SHP77 (cell line): ENCODE results near the gene MS4A15.
"Not testable (repeated sequence)": the region's sequence is repeated elsewhere in the genome, so short reads cannot be mapped to it uniquely, and the experiment has no call there.

Experiments
- DNase-seq, 2 experiments: peaks; one replicate each; lab custom pipeline; 2025; lab: John Stamatoyannopoulos, UW

Gene MS4A15

DNA sequence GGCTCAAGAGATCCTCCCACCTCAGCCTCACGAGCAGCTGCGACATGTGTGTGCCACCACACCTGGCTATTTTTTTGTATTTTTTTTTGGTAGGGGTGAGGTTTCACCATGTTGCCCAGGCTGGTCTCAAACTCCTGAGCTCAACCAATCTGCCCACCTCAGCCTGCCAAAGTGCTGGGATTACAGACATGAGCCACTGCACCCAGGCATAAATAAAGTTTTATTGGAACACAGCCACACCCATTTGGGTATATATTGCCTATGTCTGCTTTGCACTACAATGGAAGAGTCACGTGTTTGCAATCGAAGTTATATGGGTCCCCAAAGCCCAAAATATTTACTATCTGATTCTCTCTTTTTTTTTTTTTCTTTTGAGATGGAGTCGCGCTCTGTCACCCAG is 1.8 kb upstream of the MS4A15 start:
- DNase-seq = no peak

GRCh38 chr11:60757231-60757800 is 649 bp downstream of the MS4A15 start:
- no peak for DNase-seq

DNA sequence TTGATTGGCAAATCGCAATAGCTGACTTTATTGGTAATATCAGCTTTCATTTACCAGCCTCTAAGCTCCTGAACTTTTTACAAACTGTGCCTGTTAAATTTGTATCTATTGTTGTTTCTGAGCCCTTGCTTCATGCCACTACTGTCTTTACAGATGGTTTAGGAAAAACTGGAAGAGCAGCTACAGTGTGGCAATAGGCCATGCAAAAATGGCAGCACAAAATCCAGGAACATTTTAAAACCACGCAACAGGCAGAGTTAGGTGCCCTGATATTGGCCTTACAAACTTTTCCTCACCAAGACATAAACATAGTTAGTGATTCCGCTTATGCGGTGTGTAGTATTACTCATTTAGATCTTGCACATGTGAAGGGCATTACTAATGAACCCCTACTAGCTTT is 2.0 kb downstream of the MS4A15 start:
- DNase-seq = not testable (repeated sequence)

- not testable (repeated sequence) for DNase-seq
These were observed 3.0 kb downstream of the MS4A15 start for GRCh38 chr11:60759438-60760225.

- DNase-seq = no peak
These were observed 4.9 kb downstream of the MS4A15 start for GRCh38 chr11:60761436-60762190.

DNA sequence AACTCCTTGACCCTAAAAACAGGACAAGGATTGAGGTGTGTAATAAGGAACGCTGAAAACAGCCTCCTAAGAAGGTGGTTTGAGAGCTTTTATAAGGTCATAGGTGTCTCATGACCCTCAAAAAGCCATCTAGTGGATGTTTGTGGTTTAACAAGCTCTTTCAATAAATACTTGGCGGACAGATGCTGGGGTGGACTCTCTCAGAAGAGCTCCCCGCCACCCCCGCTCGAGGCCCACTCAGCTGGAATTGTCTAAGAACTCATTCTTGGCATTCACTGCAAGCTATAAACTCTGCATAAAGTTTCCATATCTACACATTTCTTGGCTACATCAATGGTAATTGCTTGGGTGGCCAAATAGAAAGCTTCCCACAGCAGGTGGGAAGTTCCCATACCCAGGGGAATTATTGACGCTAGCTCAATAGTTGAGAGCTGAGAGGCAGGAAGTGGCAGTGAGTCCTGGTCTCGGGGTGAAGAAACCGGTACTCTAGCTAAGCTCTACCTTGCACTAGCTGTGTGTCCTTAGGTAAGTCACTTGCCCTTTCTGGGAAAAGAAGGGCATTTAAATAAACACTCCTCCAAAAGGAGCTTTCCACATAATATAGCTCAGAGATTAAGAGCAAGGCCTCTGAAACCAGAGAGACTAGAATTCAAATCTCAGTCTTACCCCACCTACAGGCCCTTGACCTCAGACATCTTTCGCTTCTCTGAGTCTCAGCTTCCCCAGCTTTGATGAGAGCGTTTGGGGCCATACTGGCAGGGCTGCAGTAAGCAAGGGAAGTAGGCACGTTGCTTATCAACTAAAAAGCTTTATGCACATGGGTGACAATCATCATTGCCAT is 6.4 kb downstream of the MS4A15 start:
- peak in 1 of 2 experiments; percentile 4 for DNase-seq

GRCh38 chr11:60763692-60764369 is 7.2 kb downstream of the MS4A15 start:
- DNase-seq = no peak

DNA sequence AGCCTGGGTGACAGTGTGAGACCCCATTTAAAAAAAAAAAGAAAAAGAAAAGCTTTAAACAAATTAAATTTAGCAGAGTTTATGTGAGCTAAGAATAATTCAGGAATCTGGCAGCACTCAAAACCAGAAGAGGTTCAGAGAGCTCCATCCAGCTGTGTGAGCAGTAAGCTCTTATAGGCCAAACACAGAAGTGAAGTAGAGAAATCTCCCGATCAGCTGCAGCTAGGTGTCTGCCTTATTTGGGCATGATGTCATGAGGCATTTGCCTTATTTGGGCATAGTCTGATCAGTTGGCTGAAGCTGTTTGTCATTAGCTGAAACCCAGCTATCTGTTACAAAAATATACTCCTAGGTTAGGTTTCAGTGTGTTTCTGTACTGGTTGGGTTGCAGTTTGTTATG is 8.2 kb downstream of the MS4A15 start:
- DNase-seq = no peak

DNA sequence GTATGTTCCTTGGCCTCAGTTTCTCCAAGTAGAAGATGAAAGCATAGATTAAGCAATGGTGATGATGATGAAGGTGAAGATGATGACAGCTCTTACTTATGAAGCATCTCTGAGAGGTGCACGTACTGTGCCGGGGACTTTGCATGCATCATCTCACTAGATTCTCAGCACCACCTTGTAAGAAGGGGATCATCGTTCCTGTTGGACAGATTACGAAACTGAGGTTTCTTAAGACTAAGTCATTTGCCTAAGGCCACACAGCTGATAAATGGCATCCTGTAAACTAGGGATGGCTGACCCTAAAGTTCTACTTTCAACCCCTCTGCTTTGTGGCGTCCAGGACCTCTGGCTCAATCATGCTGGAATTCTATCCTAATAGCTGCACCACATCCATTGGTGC is 8.7 kb downstream of the MS4A15 start:
- no peak for DNase-seq

GRCh38 chr11:60766547-60766946 is 9.9 kb downstream of the MS4A15 start:
- no peak for DNase-seq

- no peak for DNase-seq
These were observed 10.7 kb downstream of the MS4A15 start for GRCh38 chr11:60767388-60767811.

DNA sequence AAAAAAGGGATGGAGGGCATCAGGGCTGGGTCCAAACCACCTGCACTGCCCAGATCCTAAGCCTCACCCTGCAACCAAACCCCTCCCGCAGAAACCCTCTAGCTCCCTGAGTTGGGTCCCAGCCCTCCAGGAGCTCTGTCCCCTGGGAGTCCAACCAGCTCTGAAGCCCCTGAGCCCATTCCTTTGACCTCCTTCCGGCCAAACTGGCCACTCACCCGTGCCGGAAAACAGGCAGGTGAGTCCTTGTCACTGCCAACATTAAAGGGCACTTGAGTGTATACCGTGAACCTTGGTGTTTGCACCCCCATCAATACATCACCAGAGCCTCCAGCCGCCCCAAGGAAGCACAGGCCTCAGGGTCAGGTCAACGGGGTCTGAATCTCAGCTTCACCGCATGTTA is 11.5 kb downstream of the MS4A15 start:
- DNase-seq = no peak

- no peak for DNase-seq
These were observed 12.6 kb downstream of the MS4A15 start for GRCh38 chr11:60769273-60769672.

DNA sequence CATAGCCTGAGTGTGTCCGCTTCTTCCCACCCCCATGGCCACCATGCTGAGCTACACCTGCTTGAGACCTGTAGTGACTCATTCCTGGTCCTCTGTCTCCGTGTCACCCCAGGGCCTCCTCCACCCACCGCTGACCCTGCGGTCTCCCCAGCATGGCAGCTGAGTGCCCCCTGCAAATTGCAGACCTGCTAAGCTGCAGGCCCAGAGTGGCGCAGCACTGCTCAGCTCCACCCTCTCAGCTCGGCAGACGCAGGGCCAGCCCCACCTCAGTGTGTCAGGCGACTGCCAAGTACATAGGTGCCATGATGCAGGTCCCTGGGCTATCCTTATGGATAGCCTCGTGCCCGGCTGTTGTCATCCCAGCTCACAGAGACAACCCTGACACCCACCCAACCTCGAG is 13.1 kb downstream of the MS4A15 start:
- DNase-seq = no peak

- no peak for DNase-seq
These were observed 14.5 kb downstream of the MS4A15 start for GRCh38 chr11:60771146-60771545.

- DNase-seq = no peak
These were observed 15.3 kb downstream of the MS4A15 start for GRCh38 chr11:60771879-60772525.

- DNase-seq = no peak
These were observed 16.0 kb downstream of the MS4A15 start for GRCh38 chr11:60772666-60773065.

DNA sequence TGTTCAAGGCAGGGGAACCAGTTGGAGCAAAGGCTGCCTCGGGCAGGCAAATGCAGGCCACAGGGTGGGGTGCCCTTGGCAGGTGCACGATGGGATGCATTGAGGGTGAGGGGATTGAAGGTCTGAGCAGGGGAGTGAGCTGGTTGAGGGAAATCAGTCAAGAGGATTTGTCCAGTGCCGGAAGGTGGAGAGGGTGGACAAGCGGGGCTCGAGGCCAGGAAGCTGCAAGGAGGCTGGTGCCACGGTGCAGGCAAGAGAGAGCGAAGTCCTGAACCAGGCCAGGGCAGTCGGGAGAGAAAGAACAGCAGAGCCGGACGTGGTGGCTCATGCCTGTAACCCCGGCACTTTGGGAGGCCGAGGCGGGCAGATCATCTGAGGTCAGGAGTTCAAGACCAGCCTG is 18.1 kb downstream of the MS4A15 start:
- no peak for DNase-seq

- peak; percentile 31 to 59 for DNase-seq
These were observed 18.8 kb downstream of the MS4A15 start for GRCh38 chr11:60775420-60775961.

- no peak for DNase-seq
These were observed 19.5 kb downstream of the MS4A15 start for GRCh38 chr11:60776167-60776566.

DNA sequence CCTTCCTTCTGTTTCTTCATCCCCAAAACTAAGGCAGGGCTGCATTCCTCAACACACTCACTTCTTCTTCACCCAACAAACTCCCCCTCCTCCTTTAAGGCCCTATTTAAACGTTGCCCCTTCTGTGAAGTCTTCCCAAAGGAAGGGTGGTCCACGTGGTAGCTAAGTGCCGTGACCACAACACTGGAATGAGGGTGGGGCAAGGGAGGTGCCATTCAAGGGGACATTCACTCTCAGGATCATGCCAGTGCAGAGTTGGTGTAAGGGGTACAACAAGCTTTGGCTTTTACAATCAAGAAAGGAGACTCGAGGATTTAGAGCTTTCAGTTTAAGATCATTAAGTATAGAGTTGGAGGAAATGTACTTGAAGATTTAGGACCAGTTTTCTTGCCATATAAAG is 20.4 kb downstream of the MS4A15 start:
- no peak for DNase-seq
